ENCODE results near the gene PODXL2.

PODXL2 gene

GRCh38 chr3:127595303-127595702 is 33.7 kb upstream of the PODXL2 start:
- Histone ChIP-seq H3K27me3 (ENCODE audit: insufficient read depth, poor library complexity, severe bottlenecking) (no peaks in the 10 kb centered on the region), H3K4me3 (replicated peaks; ENCODE audit: insufficient read depth, low read length) (no peak overlapping the region), H3K27ac (replicated peaks) (no peak overlapping the region)
- TF ChIP-seq REST (IDR thresholded peaks at IDR 0.05; ENCODE audit: insufficient replicate concordance, low read depth) = no peak
- TF ChIP-seq GABPA (IDR thresholded peaks at IDR 0.05; ENCODE audit: low read depth) = no peak
- TF ChIP-seq SPI1 (IDR thresholded peaks at IDR 0.05; ENCODE audit: borderline replicate concordance, low read depth) = no peak
- no peak for TF ChIP-seq POLR2AphosphoS5 (IDR thresholded peaks at IDR 0.05; ENCODE audit: low read depth)
- no peak for TF ChIP-seq CTCF (IDR thresholded peaks at IDR 0.05; ENCODE audit: insufficient read depth, low read length)
- DNase-seq (ENCODE audit: low read depth in 1 of 2, low spot score in 1 of 2) = no peak

- H3K27ac ChIP-seq (replicated peaks) = peak overlapping the region; percentile 97
These were observed 31.8 kb upstream of the PODXL2 start for GRCh38 chr3:127597020-127597771.

More at GRCh38 chr3:127597020-127597771, 31.8 kb upstream of the PODXL2 start:
- Histone ChIP-seq H3K4me3 (replicated peaks; ENCODE audit: insufficient read depth, low read length) (peak overlapping the region; percentile 62; the same call in 1 of the 2 replicates), H3K27me3 (ENCODE audit: insufficient read depth, poor library complexity, severe bottlenecking) (no peaks in the 10 kb centered on the region)
- DNase-seq (ENCODE audit: low read depth in 1 of 2, low spot score in 1 of 2) = no peak
- no peak for TF ChIP-seq REST (IDR thresholded peaks at IDR 0.05; ENCODE audit: insufficient replicate concordance, low read depth)
- no peak for TF ChIP-seq CTCF (IDR thresholded peaks at IDR 0.05; ENCODE audit: insufficient read depth, low read length)
- no peak for TF ChIP-seq SPI1 (IDR thresholded peaks at IDR 0.05; ENCODE audit: borderline replicate concordance, low read depth)

Measured in HL-60 (cell line).